Colonic mucosa (tissue), 4 donors: ENCODE results near the gene NPAS3. TPM values are rescaled to one million over a fixed set of nuclear protein-coding genes. Genes with fewer than 3 reads are reported as not detected.

Experiments
- DNase-seq: peaks from one replicate; pipeline ENCODE4 v3.0.0-alpha.2; 2020
- H3K27ac ChIP-seq: fragments of 200-600 bp; one replicate; pipeline ENCODE4 v1.8.0; 2021
- H3K27me3 ChIP-seq: fragments of 200-600 bp; one replicate; pipeline ENCODE4 v1.8.0; 2021
- H3K36me3 ChIP-seq: fragments of 200-600 bp; one replicate; pipeline ENCODE4 v1.8.0; 2021
- H3K4me1 ChIP-seq: fragments of 200-600 bp; one replicate; pipeline ENCODE4 v1.8.0; 2021; ENCODE audit warnings: mild to moderate bottlenecking
- H3K4me3 ChIP-seq: fragments of 200-600 bp; one replicate; pipeline ENCODE4 v1.8.0; 2021
- H3K9ac ChIP-seq, 2 donors: one replicate each; pipeline ENCODE4 v1.7.0; 2013; ENCODE audit warnings: control low read depth in 2 of 2, low read depth in 2 of 2, low read length in 2 of 2
- H3K9me3 ChIP-seq: fragments of 200-600 bp; one replicate; pipeline ENCODE4 v1.8.0; 2021
- CTCF ChIP-seq: fragments of 200-600 bp; IDR thresholded peaks from one replicate; pipeline ENCODE4 v1.8.0; 2022; ENCODE audit warnings: antibody characterized with exemption, mild to moderate bottlenecking
- intact Hi-C: fragments of 100-400 bp; cut with DNase I; formaldehyde crosslinking; loops from one replicate; pipeline ENCODE4 v1.14.1; 2022
- total RNA-seq, 2 donors: library from RNA; stranded (reverse); fragmentation: NEBNext Ultra II Directional in 1 of 2; extraction: Animal tissue kit (Norgen Biotek cat#: 25700) in 1 of 2; gene quantifications; one replicate each; pipeline ENCODE4 v1.2.1, GENCODE V29; 2021
- donor health status: healthy.
- donor health status: DM: no; HTN: no; CAD: no.
- donor health status: DM: no; HTN: no; CAD: no.

Gene NPAS3
- total RNA-seq, 2 donors from 2014 or later, result 0.79 to 1.6 TPM

- Histone ChIP-seq H3K9me3 (no peaks in the 10 kb centered on the region), H3K27ac (no peak overlapping the region), H3K4me3 (no peak overlapping the region), H3K4me1 (no peaks in the 10 kb centered on the region), H3K27me3 (no peaks in the 10 kb centered on the region), H3K36me3 (no peaks in the 10 kb centered on the region), H3K9ac (no peak overlapping the region)
- DNase-seq, result no peak
- TF ChIP-seq CTCF, result no peak
- intact Hi-C loops, result no loop called here
These were observed 869.5 kb downstream of the NPAS3 start for GRCh38 chr14:33808187-33808586.

- H3K4me1 ChIP-seq, result no peaks in the 10 kb centered on the region
- H3K9ac ChIP-seq, result no peak overlapping the region
- no peak for TF ChIP-seq CTCF
- no peaks in the 10 kb centered on the region for H3K9me3 ChIP-seq
- H3K27ac ChIP-seq, result no peak overlapping the region
- intact Hi-C loops, result no loop called here
- H3K4me3 ChIP-seq, result no peak overlapping the region
- H3K36me3 ChIP-seq, result no peaks in the 10 kb centered on the region
- no peaks in the 10 kb centered on the region for H3K27me3 ChIP-seq
- no peak for DNase-seq
These were observed 870.8 kb downstream of the NPAS3 start for GRCh38 chr14:33809396-33809981.

- intact Hi-C loops, result no loop called here
- Histone ChIP-seq H3K36me3 (no peaks in the 10 kb centered on the region), H3K4me1 (no peaks in the 10 kb centered on the region), H3K27me3 (no peaks in the 10 kb centered on the region), H3K4me3 (no peak overlapping the region), H3K9me3 (no peaks in the 10 kb centered on the region), H3K27ac (no peak overlapping the region), H3K9ac (no peak overlapping the region)
- TF ChIP-seq CTCF, result no peak
- no peak for DNase-seq
These were observed 871.6 kb downstream of the NPAS3 start for GRCh38 chr14:33810308-33810707.

GRCh38 chr14:33811721-33812120, 873.0 kb downstream of the NPAS3 start:
- no peak overlapping the region for H3K9ac ChIP-seq
- H3K4me1 ChIP-seq, result no peaks in the 10 kb centered on the region
- no peak overlapping the region for H3K4me3 ChIP-seq
- no peak for DNase-seq
- no peaks in the 10 kb centered on the region for H3K9me3 ChIP-seq
- no peaks in the 10 kb centered on the region for H3K27me3 ChIP-seq
- TF ChIP-seq CTCF, result no peak
- no peaks in the 10 kb centered on the region for H3K36me3 ChIP-seq
- intact Hi-C loops, result no loop called here
- no peak overlapping the region for H3K27ac ChIP-seq

- no peaks in the 10 kb centered on the region for H3K9me3 ChIP-seq
- H3K27ac ChIP-seq, result no peak overlapping the region
- no peak overlapping the region for H3K4me3 ChIP-seq
- no peaks in the 10 kb centered on the region for H3K4me1 ChIP-seq
- DNase-seq, result no peak
- no peaks in the 10 kb centered on the region for H3K36me3 ChIP-seq
- H3K9ac ChIP-seq, result no peak overlapping the region
- no peaks in the 10 kb centered on the region for H3K27me3 ChIP-seq
- intact Hi-C loops, result no loop called here
- no peak for TF ChIP-seq CTCF
These were observed 873.5 kb downstream of the NPAS3 start for GRCh38 chr14:33812181-33812580.
